NK-92 treated with Interleukin-12 subunit alpha and Interleukin-12 subunit beta, amount 100 ng/mL, for 24 hours (cell line): Measurements from ENCODE around the gene SDF2L1.

Experiments
- DNase-seq: peaks from one replicate; lab custom pipeline; 2025; lab: John Stamatoyannopoulos, UW

SDF2L1 gene

GRCh38 chr22:21622011-21622918 is 19.8 kb upstream of the SDF2L1 start:
- DNase-seq = no peak

GRCh38 chr22:21622919-21623647 is 19.0 kb upstream of the SDF2L1 start:
- DNase-seq = no peak

GRCh38 chr22:21623648-21623970 is 18.5 kb upstream of the SDF2L1 start:
- no peak for DNase-seq

- no peak for DNase-seq
Observed at GRCh38 chr22:21624120-21624879, 17.8 kb upstream of the SDF2L1 start.

DNA sequence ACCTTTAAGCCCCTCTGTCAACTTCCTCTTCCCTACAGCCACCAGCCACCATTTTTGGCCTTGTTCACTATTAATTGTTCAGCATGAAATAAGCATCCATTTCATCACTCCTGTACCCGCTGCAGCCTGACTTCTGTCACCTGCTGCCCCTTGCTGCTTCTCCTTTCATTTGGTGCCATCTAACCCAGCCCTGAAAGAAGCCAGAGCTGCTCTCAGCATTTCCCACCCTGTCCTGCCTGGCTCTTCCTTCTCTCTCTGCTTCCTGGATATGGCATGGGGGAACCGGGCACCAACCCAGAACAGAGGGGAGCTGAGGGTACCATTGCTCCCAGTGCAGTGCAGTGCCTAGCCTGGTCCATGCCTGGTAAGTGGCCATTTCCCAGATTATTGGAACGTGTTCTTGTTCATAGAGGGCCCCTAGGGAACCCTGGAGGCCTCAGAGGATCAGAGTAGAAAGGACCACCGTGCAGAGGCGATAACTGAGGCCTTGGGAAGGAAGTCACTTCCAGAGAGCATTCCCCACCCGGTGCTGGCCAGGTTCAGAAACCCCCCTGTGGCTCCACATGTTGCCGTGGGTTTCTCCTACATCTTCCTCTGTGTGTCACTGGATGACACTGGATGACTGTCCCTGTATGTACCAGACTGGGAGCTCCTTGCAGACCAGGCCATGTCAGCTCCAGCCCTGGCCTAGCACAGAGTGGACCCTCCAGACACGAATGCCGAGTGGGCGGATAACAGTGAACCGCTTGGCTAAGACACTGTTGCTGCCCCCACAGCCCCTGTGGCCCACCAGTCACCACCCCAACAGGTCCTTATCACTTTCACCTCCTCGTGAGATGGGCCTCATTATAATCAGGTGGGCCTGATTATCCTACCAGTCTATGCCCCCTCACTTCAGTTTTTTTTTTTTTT is 17.0 kb upstream of the SDF2L1 start:
- no peak for DNase-seq

GRCh38 chr22:21626073-21626734 is 15.9 kb upstream of the SDF2L1 start:
- no peak for DNase-seq

DNA sequence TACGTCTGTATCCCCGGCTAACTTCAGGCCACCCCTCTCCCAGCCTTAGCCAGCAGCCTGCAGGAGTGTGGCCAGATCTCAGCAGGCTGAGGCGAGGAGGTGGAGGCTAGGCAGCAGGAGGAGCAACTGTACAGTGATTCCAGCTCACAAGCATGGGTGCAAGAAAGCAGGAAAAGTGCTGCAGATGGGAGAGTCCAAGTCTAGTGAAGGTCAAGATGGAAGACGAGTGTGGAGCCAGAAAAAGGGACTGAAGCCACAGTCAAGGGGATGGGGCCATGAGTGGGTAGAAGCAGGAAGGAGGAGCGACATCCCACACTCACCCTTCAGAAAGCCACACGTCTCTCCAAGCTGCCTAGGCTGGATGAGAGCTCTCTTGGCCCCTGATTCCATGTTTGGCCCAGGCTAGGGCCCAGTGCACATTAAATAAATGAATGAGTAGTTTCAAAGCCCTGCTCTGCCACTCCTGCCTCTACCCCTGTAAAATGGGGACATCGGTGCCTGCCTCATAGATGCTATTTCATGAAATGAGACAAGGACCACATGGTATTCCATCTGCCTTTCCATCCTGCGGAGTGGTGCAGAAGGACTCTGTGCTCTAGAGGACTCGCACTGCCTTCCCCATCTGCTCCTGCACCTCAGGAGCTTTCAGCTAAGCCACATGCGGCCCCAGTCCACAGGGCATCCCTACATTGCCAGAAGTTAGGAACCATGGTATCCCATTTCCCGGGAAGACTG is 15.2 kb upstream of the SDF2L1 start:
- DNase-seq = no peak

- no peak for DNase-seq
Observed at GRCh38 chr22:21628386-21629254, 13.5 kb upstream of the SDF2L1 start.

- peak; percentile 79 for DNase-seq
Observed at GRCh38 chr22:21629255-21630149, 12.6 kb upstream of the SDF2L1 start, which contains the start of gene YDJC. Gene YDJC, minus strand, starts transcription at chr22:21630022. Its CDS starts 8 bp downstream, at chr22:21630014.

GRCh38 chr22:21631025-21631424 is 11.1 kb upstream of the SDF2L1 start:
- DNase-seq = no peak

GRCh38 chr22:21632237-21632895 is 9.7 kb upstream of the SDF2L1 start, which contains the start of gene CCDC116:
Gene CCDC116, plus strand, starts transcription at chr22:21632760. Its CDS starts 422 bp downstream, at chr22:21633182.
- no peak for DNase-seq

- no peak for DNase-seq
Observed at GRCh38 chr22:21632931-21633330, 9.2 kb upstream of the SDF2L1 start.

- DNase-seq = no peak
Observed at GRCh38 chr22:21633481-21633880, 8.6 kb upstream of the SDF2L1 start.

GRCh38 chr22:21634081-21634480 is 8.0 kb upstream of the SDF2L1 start:
- no peak for DNase-seq

DNA sequence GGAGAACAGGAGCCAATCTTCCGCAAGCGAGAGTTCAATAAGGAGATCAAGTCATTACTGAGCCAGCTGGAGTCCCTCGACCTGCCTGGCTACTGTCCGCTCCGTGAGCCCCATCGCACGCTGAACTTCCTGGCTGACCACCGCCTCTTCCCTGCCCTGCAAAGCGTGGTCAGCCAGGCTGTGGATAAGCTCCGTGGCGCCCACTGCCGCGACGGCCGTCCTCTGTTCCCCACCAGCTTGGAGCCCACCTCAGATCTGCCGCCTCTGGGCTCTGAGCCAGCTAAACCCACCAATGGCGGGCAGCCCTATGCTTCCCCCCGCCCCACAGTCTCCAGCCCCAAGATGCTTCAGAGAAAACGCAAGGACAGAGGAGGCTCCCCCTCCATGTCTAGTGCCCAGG is 7.3 kb upstream of the SDF2L1 start:
- no peak for DNase-seq

- no peak for DNase-seq
Observed at GRCh38 chr22:21635771-21636510, 6.2 kb upstream of the SDF2L1 start.
